WTC11 (cell line): ENCODE results near the gene FSTL3. TPM values are rescaled to one million over a fixed set of nuclear protein-coding genes. Genes with fewer than 3 reads are reported as not detected.
A peak's percentile ranks its signal among the peaks of the same experiment; 100 is the strongest.

Experiments used
- FOXK1 ChIP-seq: sonication (generic); formaldehyde crosslinking; IDR thresholded peaks from 2 replicates; pipeline ENCODE4 v1.8.0; 2022; ENCODE audit warnings: mild to moderate bottlenecking, moderate library complexity, missing genetic modification reagents
- GABPB1 ChIP-seq: sonication (generic); formaldehyde crosslinking; IDR thresholded peaks from 2 replicates; pipeline ENCODE4 v1.8.1; 2023; ENCODE audit warnings: mild to moderate bottlenecking, missing genetic modification reagents
- HMGA2 ChIP-seq: fragments of 250-450 bp; sonication (Bioruptor Pico); IDR thresholded peaks from 2 replicates; pipeline ENCODE4 v1.4.0; 2021; ENCODE audit warnings: mild to moderate bottlenecking, moderate library complexity
- JUN ChIP-seq: sonication (generic); formaldehyde crosslinking; IDR thresholded peaks from 2 replicates; pipeline ENCODE4 v1.8.0; 2023; ENCODE audit warnings: mild to moderate bottlenecking, missing genetic modification reagents
- NR2C2 ChIP-seq: sonication (generic); formaldehyde crosslinking; IDR thresholded peaks from 2 replicates; pipeline ENCODE4 v1.8.0; 2022; ENCODE audit warnings: mild to moderate bottlenecking, missing genetic modification reagents
- OVOL2 ChIP-seq: fragments of 250-450 bp; sonication (Bioruptor Pico); IDR thresholded peaks from 2 replicates; pipeline ENCODE4 v1.9.0; 2021; ENCODE audit warnings: mild to moderate bottlenecking, borderline replicate concordance
- RELA ChIP-seq: sonication (generic); formaldehyde crosslinking; IDR thresholded peaks from 2 replicates; pipeline ENCODE4 v1.8.1; 2022; ENCODE audit warnings: missing genetic modification reagents, mild to moderate bottlenecking, borderline replicate concordance
- RORB ChIP-seq: fragments of 250-450 bp; sonication (Bioruptor Pico); IDR thresholded peaks from 2 replicates; pipeline ENCODE4 v1.9.0; 2021; ENCODE audit warnings: mild to moderate bottlenecking
- SMAD4 ChIP-seq: sonication (generic); formaldehyde crosslinking; IDR thresholded peaks from 2 replicates; pipeline ENCODE4 v1.8.0; 2022; ENCODE audit warnings: mild to moderate bottlenecking, missing genetic modification reagents
- TP53 ChIP-seq: sonication (generic); formaldehyde crosslinking; IDR thresholded peaks from 2 replicates; pipeline ENCODE4 v1.8.1; 2023; ENCODE audit warnings: mild to moderate bottlenecking, missing genetic modification reagents
- ZBTB21 ChIP-seq: sonication (generic); formaldehyde crosslinking; IDR thresholded peaks from 2 replicates; pipeline ENCODE4 v1.8.1; 2023; ENCODE audit warnings: mild to moderate bottlenecking, missing genetic modification reagents, borderline replicate concordance
- ZNF263 ChIP-seq: sonication (generic); formaldehyde crosslinking; IDR thresholded peaks from 2 replicates; pipeline ENCODE4 v1.8.1; 2022; ENCODE audit warnings: low read depth, mild to moderate bottlenecking, moderate library complexity, missing genetic modification reagents
- ZNF317 ChIP-seq: sonication (generic); formaldehyde crosslinking; IDR thresholded peaks from 2 replicates; pipeline ENCODE4 v1.8.1; 2023; ENCODE audit warnings: low read depth, mild to moderate bottlenecking, moderate library complexity, missing genetic modification reagents, borderline replicate concordance
- ZNF396 ChIP-seq: fragments of 250-450 bp; sonication (Bioruptor Pico); IDR thresholded peaks from 2 replicates; pipeline ENCODE4 v1.8.0; 2021; ENCODE audit warnings: mild to moderate bottlenecking, moderate library complexity, borderline replicate concordance
- ZNF416 ChIP-seq: fragments of 250-450 bp; sonication (Bioruptor Pico); IDR thresholded peaks from 2 replicates; pipeline ENCODE4 v1.9.0; 2021; ENCODE audit warnings: mild to moderate bottlenecking, inconsistent platforms
- total RNA-seq: library from RNA; stranded (reverse); gene quantifications from 3 replicates; pipeline ENCODE4 v1.2.3, GENCODE V29; 2021
- TF ChIP-seq, protein P1 (sequence below): fragments of 250-450 bp; sonication (Bioruptor Pico); IDR thresholded peaks from 2 replicates; pipeline ENCODE4 v1.9.0; 2021; ENCODE audit warnings: moderate library complexity, mild to moderate bottlenecking, inconsistent platforms, borderline replicate concordance
- TF ChIP-seq, protein P2 (sequence below): sonication (generic); formaldehyde crosslinking; IDR thresholded peaks from 2 replicates; pipeline ENCODE4 v1.8.1; 2022; ENCODE audit warnings: low read depth, mild to moderate bottlenecking, moderate library complexity, missing genetic modification reagents, borderline replicate concordance
- TF ChIP-seq, protein P3 (sequence below): sonication (generic); formaldehyde crosslinking; IDR thresholded peaks from 2 replicates; pipeline ENCODE4 v1.8.1; 2022; ENCODE audit warnings: mild to moderate bottlenecking, moderate library complexity, missing genetic modification reagents
- TF ChIP-seq, protein P4 (sequence below): sonication (generic); formaldehyde crosslinking; IDR thresholded peaks from 2 replicates; pipeline ENCODE4 v1.8.1; 2023; ENCODE audit warnings: mild to moderate bottlenecking, missing genetic modification reagents, borderline replicate concordance
- TF ChIP-seq, protein P5 (sequence below): sonication (generic); formaldehyde crosslinking; IDR thresholded peaks from 2 replicates; pipeline ENCODE4 v1.8.0; 2022; ENCODE audit warnings: missing genetic modification reagents
- TF ChIP-seq, protein P6 (sequence below): sonication (generic); formaldehyde crosslinking; IDR thresholded peaks from 2 replicates; pipeline ENCODE4 v1.8.0; 2022; ENCODE audit warnings: mild to moderate bottlenecking, missing genetic modification reagents
- TF ChIP-seq, protein P7 (sequence below): sonication (generic); formaldehyde crosslinking; conservative IDR thresholded peaks from 2 replicates; pipeline ENCODE4 v1.8.1; 2022; ENCODE audit warnings: mild to moderate bottlenecking, missing genetic modification reagents
- TF ChIP-seq, protein P8 (sequence below): fragments of 250-450 bp; sonication (Bioruptor Pico); IDR thresholded peaks from 2 replicates; pipeline ENCODE4 v1.9.0; 2021; ENCODE audit warnings: mild to moderate bottlenecking
- TF ChIP-seq, protein P9 (sequence below): sonication (generic); formaldehyde crosslinking; IDR thresholded peaks from 2 replicates; pipeline ENCODE4 v1.8.0; 2023; ENCODE audit warnings: missing genetic modification reagents
- TF ChIP-seq, protein P10 (sequence below): sonication (generic); formaldehyde crosslinking; IDR thresholded peaks from 2 replicates; pipeline ENCODE4 v1.8.0; 2022; ENCODE audit warnings: mild to moderate bottlenecking, missing genetic modification reagents

The FSTL3 gene
- total RNA-seq, 1 experiment from 2014 or later = 8.7 TPM

DNA sequence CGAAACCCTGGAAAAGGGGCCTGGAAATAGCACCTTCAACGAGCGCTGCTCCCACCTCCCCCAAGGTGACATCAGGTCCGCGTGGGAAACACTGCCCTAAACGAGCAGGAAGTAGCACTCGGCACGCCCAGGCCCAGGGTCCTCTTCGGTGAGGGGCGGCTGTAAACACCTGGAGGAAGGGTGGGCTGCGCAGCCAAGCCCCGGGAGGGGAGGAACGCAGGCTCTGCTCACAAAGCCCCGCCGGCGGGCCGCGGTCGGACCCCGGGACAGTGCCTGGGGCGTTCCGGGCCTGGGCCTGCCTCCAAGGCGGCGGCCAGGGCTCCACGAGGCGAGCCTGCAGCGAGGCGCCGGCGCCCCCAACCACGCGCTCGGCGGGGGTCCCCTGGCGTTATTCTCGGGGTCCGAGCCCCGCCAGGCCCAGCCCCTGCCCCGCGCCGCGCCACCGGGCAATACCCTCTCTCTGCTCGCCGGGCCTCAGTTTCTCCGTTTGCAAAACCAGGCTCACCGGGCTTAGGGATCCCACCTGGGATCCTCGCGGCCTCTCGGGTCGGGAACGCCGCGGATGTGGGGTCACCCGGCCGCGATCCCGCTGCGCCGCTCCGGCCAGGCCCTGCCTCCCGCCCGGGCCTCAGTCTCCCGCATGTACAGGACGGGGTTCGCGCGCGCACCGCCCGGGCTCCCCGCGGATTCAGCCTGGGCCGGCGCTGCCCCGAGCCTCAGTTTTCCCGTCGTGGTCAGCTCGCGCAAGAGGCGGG, 13.8 kb upstream of the FSTL3 start (continued):
- no peak for TF ChIP-seq OVOL2 (CRISPR knock-in tag)
- TF ChIP-seq ZBTB21 (CRISPR knock-in tag) = no peak
- TF ChIP-seq, protein P1, sequence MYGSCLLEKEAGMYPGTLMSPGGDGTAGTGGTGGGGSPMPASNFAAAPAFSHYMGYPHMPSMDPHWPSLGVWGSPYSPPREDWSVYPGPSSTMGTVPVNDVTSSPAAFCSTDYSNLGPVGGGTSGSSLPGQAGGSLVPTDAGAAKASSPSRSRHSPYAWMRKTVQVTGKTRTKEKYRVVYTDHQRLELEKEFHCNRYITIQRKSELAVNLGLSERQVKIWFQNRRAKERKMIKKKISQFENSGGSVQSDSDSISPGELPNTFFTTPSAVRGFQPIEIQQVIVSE (CRISPR knock-in tag) = no peak
- TF ChIP-seq ZNF396 (CRISPR knock-in tag) = no peak
- TF ChIP-seq, protein P2, sequence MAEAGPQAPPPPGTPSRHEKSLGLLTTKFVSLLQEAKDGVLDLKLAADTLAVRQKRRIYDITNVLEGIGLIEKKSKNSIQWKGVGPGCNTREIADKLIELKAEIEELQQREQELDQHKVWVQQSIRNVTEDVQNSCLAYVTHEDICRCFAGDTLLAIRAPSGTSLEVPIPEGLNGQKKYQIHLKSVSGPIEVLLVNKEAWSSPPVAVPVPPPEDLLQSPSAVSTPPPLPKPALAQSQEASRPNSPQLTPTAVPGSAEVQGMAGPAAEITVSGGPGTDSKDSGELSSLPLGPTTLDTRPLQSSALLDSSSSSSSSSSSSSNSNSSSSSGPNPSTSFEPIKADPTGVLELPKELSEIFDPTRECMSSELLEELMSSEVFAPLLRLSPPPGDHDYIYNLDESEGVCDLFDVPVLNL (CRISPR knock-in tag) = 0 out of 2 replicates have a peak, but pooled peaks have one; percentile 38
- no peak for TF ChIP-seq GABPB1
- no peak for TF ChIP-seq ZNF263
- no peak for TF ChIP-seq ZNF317 (CRISPR knock-in tag)
- no peak for TF ChIP-seq NR2C2 (CRISPR knock-in tag)
- no peak for TF ChIP-seq ZNF416 (CRISPR knock-in tag)
- TF ChIP-seq JUN = peak; percentile 39; the same call in 1 of the 2 replicates
- TF ChIP-seq SMAD4 (CRISPR knock-in tag) = no peak
- TF ChIP-seq RELA (CRISPR knock-in tag) = no peak
- no peak for TF ChIP-seq RORB (CRISPR knock-in tag)
- TF ChIP-seq FOXK1 = peak; percentile 58; the same call in 1 of the 2 replicates
- TF ChIP-seq, protein P3, sequence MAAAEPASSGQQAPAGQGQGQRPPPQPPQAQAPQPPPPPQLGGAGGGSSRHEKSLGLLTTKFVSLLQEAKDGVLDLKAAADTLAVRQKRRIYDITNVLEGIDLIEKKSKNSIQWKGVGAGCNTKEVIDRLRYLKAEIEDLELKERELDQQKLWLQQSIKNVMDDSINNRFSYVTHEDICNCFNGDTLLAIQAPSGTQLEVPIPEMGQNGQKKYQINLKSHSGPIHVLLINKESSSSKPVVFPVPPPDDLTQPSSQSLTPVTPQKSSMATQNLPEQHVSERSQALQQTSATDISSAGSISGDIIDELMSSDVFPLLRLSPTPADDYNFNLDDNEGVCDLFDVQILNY (CRISPR knock-in tag) = peak; percentile 34; the same call in 1 of the 2 replicates
- TF ChIP-seq, protein P4, sequence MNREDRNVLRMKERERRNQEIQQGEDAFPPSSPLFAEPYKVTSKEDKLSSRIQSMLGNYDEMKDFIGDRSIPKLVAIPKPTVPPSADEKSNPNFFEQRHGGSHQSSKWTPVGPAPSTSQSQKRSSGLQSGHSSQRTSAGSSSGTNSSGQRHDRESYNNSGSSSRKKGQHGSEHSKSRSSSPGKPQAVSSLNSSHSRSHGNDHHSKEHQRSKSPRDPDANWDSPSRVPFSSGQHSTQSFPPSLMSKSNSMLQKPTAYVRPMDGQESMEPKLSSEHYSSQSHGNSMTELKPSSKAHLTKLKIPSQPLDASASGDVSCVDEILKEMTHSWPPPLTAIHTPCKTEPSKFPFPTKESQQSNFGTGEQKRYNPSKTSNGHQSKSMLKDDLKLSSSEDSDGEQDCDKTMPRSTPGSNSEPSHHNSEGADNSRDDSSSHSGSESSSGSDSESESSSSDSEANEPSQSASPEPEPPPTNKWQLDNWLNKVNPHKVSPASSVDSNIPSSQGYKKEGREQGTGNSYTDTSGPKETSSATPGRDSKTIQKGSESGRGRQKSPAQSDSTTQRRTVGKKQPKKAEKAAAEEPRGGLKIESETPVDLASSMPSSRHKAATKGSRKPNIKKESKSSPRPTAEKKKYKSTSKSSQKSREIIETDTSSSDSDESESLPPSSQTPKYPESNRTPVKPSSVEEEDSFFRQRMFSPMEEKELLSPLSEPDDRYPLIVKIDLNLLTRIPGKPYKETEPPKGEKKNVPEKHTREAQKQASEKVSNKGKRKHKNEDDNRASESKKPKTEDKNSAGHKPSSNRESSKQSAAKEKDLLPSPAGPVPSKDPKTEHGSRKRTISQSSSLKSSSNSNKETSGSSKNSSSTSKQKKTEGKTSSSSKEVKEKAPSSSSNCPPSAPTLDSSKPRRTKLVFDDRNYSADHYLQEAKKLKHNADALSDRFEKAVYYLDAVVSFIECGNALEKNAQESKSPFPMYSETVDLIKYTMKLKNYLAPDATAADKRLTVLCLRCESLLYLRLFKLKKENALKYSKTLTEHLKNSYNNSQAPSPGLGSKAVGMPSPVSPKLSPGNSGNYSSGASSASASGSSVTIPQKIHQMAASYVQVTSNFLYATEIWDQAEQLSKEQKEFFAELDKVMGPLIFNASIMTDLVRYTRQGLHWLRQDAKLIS (CRISPR knock-in tag) = no peak; the same call in 1 of the 2 replicates
- TF ChIP-seq, protein P5, sequence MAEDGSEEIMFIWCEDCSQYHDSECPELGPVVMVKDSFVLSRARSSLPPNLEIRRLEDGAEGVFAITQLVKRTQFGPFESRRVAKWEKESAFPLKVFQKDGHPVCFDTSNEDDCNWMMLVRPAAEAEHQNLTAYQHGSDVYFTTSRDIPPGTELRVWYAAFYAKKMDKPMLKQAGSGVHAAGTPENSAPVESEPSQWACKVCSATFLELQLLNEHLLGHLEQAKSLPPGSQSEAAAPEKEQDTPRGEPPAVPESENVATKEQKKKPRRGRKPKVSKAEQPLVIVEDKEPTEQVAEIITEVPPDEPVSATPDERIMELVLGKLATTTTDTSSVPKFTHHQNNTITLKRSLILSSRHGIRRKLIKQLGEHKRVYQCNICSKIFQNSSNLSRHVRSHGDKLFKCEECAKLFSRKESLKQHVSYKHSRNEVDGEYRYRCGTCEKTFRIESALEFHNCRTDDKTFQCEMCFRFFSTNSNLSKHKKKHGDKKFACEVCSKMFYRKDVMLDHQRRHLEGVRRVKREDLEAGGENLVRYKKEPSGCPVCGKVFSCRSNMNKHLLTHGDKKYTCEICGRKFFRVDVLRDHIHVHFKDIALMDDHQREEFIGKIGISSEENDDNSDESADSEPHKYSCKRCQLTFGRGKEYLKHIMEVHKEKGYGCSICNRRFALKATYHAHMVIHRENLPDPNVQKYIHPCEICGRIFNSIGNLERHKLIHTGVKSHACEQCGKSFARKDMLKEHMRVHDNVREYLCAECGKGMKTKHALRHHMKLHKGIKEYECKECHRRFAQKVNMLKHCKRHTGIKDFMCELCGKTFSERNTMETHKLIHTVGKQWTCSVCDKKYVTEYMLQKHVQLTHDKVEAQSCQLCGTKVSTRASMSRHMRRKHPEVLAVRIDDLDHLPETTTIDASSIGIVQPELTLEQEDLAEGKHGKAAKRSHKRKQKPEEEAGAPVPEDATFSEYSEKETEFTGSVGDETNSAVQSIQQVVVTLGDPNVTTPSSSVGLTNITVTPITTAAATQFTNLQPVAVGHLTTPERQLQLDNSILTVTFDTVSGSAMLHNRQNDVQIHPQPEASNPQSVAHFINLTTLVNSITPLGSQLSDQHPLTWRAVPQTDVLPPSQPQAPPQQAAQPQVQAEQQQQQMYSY (CRISPR knock-in tag) = no peak
- TF ChIP-seq, protein P6, sequence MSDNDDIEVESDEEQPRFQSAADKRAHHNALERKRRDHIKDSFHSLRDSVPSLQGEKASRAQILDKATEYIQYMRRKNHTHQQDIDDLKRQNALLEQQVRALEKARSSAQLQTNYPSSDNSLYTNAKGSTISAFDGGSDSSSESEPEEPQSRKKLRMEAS (CRISPR knock-in tag) = no peak; the same call in 1 of the 2 replicates
- TF ChIP-seq, protein P7, sequence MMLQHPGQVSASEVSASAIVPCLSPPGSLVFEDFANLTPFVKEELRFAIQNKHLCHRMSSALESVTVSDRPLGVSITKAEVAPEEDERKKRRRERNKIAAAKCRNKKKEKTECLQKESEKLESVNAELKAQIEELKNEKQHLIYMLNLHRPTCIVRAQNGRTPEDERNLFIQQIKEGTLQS (CRISPR knock-in tag) = no peak
- TF ChIP-seq, protein P8, sequence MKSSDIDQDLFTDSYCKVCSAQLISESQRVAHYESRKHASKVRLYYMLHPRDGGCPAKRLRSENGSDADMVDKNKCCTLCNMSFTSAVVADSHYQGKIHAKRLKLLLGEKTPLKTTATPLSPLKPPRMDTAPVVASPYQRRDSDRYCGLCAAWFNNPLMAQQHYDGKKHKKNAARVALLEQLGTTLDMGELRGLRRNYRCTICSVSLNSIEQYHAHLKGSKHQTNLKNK (CRISPR knock-in tag) = no peak
- TF ChIP-seq, protein P9, sequence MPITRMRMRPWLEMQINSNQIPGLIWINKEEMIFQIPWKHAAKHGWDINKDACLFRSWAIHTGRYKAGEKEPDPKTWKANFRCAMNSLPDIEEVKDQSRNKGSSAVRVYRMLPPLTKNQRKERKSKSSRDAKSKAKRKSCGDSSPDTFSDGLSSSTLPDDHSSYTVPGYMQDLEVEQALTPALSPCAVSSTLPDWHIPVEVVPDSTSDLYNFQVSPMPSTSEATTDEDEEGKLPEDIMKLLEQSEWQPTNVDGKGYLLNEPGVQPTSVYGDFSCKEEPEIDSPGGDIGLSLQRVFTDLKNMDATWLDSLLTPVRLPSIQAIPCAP (CRISPR knock-in tag) = no peak
- TF ChIP-seq HMGA2 (CRISPR knock-in tag) = no peak
- TF ChIP-seq TP53 (CRISPR knock-in tag) = no peak
- TF ChIP-seq, protein P10, sequence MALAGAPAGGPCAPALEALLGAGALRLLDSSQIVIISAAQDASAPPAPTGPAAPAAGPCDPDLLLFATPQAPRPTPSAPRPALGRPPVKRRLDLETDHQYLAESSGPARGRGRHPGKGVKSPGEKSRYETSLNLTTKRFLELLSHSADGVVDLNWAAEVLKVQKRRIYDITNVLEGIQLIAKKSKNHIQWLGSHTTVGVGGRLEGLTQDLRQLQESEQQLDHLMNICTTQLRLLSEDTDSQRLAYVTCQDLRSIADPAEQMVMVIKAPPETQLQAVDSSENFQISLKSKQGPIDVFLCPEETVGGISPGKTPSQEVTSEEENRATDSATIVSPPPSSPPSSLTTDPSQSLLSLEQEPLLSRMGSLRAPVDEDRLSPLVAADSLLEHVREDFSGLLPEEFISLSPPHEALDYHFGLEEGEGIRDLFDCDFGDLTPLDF (CRISPR knock-in tag) = no peak
